Ramos (cell line): Measurements from ENCODE around the gene SLC37A1.
"Not testable (repeated sequence)": the region's sequence is repeated elsewhere in the genome, so short reads cannot be mapped to it uniquely, and the experiment has no call there.

ENCODE experiments used
- in situ Hi-C: fragments of 300-500 bp; cut with MboI; formaldehyde crosslinking; loops from one replicate; pipeline ENCODE4 v1.14.3; 2022; ENCODE audit warnings: low sequenced_read_pairs; ENCODE audit not compliant: unreplicated experiment

Gene SLC37A1

DNA sequence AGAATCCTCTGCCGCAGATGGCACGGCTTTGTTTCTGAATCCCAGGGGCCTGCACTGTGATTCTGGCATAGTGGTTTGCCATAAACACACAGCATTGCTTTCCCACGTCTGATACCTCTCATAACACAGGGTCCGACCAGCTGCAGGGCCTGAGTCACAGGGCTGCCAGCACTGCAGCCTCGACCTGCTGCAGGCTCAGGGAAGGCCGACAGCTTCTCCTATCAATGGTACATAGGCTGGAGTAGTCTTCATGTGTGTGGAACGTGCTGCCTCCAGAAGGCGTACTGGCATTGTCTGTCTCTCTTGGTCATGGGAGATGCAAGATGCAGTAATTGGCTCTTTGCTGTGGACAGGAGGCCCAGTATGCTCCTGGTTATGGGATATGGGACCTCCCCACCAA is 86.3 kb downstream of the SLC37A1 start:
- in situ Hi-C loops: loop anchor here (10.0 kb wide), 1 partner anchor 105 kb away; no protein-coding TSS in a partner anchor

DNA sequence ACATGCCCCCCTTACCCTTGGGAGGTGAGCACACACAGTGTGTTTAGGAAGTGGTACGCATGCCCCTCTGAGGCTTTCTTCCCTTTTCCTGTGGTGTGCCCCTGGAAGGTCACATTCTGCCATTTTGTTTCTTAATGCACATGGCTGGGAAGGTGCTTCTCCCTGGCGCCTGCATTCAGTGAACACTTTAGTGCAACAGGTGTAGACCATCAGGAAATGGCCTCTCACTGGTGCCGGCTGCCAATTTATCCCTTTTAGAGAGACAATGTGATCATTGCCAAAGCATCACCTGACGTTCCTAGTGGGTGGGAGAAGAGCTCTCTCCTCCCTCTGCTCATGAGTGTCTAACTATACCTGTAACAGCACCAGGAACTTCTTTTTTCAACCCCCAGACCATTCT is 88.0 kb downstream of the SLC37A1 start:
- in situ Hi-C loops: no loop called here

- in situ Hi-C loops: no loop called here
Observed at GRCh38 chr21:42607102-42607501, 93.5 kb downstream of the SLC37A1 start.

GRCh38 chr21:42607525-42608102 is 94.0 kb downstream of the SLC37A1 start:
- in situ Hi-C loops: no loop called here

DNA sequence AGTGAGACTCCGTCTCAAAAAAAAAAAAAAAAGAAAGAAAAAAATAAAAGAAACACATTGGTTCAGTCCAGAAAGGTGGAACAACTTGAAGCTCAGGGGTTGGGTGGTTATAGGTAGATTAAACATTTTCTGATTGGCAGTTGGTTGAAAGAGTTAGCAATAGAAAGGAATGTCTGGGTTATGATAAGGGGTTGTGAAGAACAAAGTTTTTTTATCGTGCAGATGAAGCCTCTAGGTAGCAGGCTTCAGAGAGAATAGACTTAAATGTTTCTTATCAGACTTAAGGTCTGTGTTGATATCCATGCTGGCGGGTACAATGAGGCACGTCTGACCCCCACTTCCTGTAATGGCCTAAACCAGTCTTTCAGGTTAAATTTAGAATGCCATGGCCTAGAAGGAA is 94.8 kb downstream of the SLC37A1 start:
- in situ Hi-C loops: no loop called here

DNA sequence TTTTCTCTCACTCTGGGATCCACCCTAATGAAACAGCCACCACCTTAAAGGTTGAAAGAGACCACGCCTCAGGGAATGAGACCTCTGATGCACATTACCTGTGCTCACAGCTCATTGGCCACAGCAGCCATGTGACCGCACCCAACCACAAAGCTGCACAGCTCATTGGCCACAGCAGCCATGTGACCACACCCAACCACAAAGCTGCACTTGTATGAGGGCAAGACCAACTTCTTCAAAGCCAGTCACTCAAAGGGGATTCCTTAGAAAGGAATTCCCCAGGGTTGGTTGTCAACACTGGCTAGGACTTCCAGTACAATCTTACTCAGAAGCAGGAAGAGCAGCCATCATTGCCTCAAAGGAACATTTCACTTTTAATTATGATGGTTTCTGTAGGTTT is 96.2 kb downstream of the SLC37A1 start:
- in situ Hi-C loops: no loop called here

GRCh38 chr21:42611852-42612251 is 98.2 kb downstream of the SLC37A1 start:
- in situ Hi-C loops: no loop called here

DNA sequence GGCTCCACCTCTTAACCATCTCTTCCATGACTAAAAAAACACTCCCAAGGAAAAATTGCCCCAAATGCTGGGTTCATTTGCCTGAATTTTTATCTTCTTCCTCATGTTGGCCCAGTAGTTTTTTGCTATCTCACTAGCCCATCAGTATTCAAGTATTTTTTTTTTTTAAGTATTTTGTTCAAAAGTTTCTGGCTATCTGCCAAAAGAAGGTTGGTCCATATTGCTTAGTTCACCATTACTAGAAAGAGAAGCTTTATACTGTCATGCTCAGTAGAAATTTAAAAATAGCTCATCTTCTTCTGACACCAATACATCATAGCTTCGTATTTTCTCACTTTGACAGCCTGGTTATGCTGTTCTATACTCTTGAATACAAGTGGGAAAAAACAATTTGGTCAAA is 98.7 kb downstream of the SLC37A1 start:
- in situ Hi-C loops: no loop called here

DNA sequence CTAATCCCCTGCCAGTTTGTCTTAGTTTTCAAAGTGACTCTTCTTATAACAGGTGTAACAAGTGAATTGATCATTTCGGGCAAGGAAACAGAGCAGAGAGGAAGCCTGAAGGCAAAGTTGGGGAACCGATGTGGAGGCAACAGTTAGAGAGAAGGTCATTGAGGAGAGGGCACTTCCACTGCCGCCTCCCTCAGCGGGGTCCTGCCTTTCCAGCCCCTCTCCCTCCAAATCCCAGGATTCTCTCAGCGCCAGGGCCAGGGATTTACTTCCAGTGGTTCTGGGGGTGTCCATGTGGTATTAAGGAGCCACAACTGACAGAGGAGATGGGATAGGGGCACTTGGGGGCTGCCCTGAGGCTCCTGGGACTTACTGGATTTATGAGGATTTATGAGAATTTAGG is 100.1 kb downstream of the SLC37A1 start:
- in situ Hi-C loops: no loop called here

- in situ Hi-C loops: no loop called here
Observed at GRCh38 chr21:42614396-42614795, 100.7 kb downstream of the SLC37A1 start.

DNA sequence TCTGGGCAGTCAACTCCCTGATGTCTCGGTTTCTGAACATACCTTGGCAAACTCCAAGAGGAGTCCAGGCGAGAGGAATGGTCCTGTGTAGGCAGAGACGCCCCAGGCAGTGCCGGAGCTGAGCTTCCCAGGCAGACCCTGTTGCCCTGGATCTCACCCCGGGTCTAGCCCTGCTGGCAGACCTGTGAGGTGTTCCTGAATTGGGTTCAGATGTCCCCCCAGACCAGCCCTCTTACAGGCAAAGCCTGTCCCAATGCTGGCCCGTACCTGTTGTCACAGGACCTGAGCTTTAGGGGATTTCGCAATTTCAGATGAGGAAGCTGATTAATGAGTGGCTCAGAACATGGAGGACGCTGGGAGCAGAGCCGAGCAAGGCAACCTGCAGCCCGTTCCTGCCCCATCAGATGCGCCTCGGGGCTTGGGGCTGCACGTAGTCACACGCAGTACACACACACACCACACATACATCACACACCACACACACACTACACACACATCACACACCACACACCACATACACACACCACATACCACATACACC is 101.2 kb downstream of the SLC37A1 start:
- in situ Hi-C loops: no loop called here

DNA sequence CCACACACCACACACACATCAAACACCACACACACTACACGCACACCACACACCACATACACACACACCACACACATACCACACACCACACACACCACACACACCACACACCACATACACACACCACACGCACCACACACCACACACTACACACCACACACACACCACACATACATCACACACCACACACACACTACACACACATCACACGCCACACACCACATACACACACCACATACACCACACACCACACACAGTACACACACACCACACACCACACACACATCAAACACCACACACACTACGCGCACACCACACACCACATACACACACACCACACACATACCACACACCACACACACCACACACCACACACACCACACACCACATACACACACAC is 101.7 kb downstream of the SLC37A1 start:
- in situ Hi-C loops: not testable (repeated sequence)

- in situ Hi-C loops: no loop called here
Observed at GRCh38 chr21:42615924-42616323, 102.3 kb downstream of the SLC37A1 start.

- in situ Hi-C loops: no loop called here
Observed at GRCh38 chr21:42616446-42616845, 102.8 kb downstream of the SLC37A1 start.

GRCh38 chr21:42616941-42617340 is 103.3 kb downstream of the SLC37A1 start:
- in situ Hi-C loops: no loop called here

GRCh38 chr21:42617486-42617885 is 103.8 kb downstream of the SLC37A1 start:
- in situ Hi-C loops: no loop called here

GRCh38 chr21:42618707-42619102 is 105.1 kb downstream of the SLC37A1 start:
- in situ Hi-C loops: no loop called here

GRCh38 chr21:42619166-42619565 is 105.5 kb downstream of the SLC37A1 start:
- in situ Hi-C loops: no loop called here

GRCh38 chr21:42619841-42620240 is 106.2 kb downstream of the SLC37A1 start:
- in situ Hi-C loops: no loop called here

GRCh38 chr21:42621166-42621818 is 107.6 kb downstream of the SLC37A1 start:
- in situ Hi-C loops: no loop called here

GRCh38 chr21:42621819-42622177 is 108.1 kb downstream of the SLC37A1 start:
- in situ Hi-C loops: no loop called here

- in situ Hi-C loops: no loop called here
Observed at GRCh38 chr21:42622284-42622683, 108.6 kb downstream of the SLC37A1 start.
